GDM1 (cell line): ENCODE measurements around the gene DDX17.
A peak's percentile ranks its signal among the peaks of the same experiment; 100 is the strongest.

Source experiments
- DNase-seq: peaks from one replicate; lab custom pipeline; 2025; lab: John Stamatoyannopoulos, UW

Gene DDX17

GRCh38 chr22:38465673-38466490 is 40.2 kb downstream of the DDX17 start:
- DNase-seq: no peak

- no peak for DNase-seq
Observed at GRCh38 chr22:38464992-38465672, 41.0 kb downstream of the DDX17 start.

- no peak for DNase-seq
Observed at GRCh38 chr22:38462960-38463784, 42.9 kb downstream of the DDX17 start.

- DNase-seq: peak; percentile 55
Observed at GRCh38 chr22:38461414-38462081, 44.6 kb downstream of the DDX17 start.

- DNase-seq: no peak
Observed at GRCh38 chr22:38461057-38461413, 45.1 kb downstream of the DDX17 start.

GRCh38 chr22:38460426-38460840 is 45.7 kb downstream of the DDX17 start:
- DNase-seq: no peak

- DNase-seq: no peak
Observed at GRCh38 chr22:38456841-38457699, 49.0 kb downstream of the DDX17 start.

GRCh38 chr22:38456272-38456835 is 49.8 kb downstream of the DDX17 start:
- DNase-seq: no peak

- DNase-seq: no peak
Observed at GRCh38 chr22:38455530-38456271, 50.4 kb downstream of the DDX17 start.

- no peak for DNase-seq
Observed at GRCh38 chr22:38455076-38455529, 51.0 kb downstream of the DDX17 start, which contains the start of gene KCNJ4. KCNJ4 (minus strand) TSS chr22:38455199; CDS start chr22:38428132, 27,067 bp downstream.

GRCh38 chr22:38454353-38455075 is 51.6 kb downstream of the DDX17 start:
- DNase-seq: no peak

GRCh38 chr22:38453996-38454352 is 52.1 kb downstream of the DDX17 start:
- no peak for DNase-seq

- no peak for DNase-seq
Observed at GRCh38 chr22:38453066-38453672, 52.9 kb downstream of the DDX17 start.

GRCh38 chr22:38452373-38453065 is 53.6 kb downstream of the DDX17 start:
- DNase-seq: no peak

GRCh38 chr22:38451864-38452263 is 54.2 kb downstream of the DDX17 start:
- DNase-seq: no peak

GRCh38 chr22:38451404-38451803 is 54.7 kb downstream of the DDX17 start:
- no peak for DNase-seq

- DNase-seq: no peak
Observed at GRCh38 chr22:38450234-38450797, 55.8 kb downstream of the DDX17 start.

GRCh38 chr22:38449776-38450175 is 56.3 kb downstream of the DDX17 start:
- DNase-seq: no peak
